Measurements from ENCODE around the gene TTC28. TPM values are rescaled to one million over a fixed set of nuclear protein-coding genes. Genes with fewer than 3 reads are reported as not detected.

TTC28 gene
- total RNA-seq, 3 donors from 2014 or later, result 9.6 to 32.3 (median 13.2) TPM

DNA sequence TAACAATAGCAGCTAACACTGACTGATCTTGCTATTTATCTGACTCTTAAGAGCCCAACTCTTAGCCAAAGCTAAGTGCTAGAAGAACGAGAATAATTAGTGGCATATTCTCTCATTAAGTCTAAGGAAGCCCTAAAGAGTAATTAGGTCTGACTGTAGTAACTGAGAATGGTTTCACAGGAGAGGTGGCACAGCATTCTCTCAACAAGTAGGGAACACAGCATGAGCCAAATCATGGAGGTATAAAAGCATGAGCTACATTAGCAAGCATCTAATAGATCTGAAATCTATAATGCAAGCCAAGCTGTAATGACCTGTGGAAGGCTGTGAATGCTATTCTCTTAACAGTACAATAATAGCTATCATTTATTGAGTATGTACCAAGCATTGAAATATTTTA, 230.6 kb downstream of the TTC28 start:
- TF ChIP-seq, protein P1, sequence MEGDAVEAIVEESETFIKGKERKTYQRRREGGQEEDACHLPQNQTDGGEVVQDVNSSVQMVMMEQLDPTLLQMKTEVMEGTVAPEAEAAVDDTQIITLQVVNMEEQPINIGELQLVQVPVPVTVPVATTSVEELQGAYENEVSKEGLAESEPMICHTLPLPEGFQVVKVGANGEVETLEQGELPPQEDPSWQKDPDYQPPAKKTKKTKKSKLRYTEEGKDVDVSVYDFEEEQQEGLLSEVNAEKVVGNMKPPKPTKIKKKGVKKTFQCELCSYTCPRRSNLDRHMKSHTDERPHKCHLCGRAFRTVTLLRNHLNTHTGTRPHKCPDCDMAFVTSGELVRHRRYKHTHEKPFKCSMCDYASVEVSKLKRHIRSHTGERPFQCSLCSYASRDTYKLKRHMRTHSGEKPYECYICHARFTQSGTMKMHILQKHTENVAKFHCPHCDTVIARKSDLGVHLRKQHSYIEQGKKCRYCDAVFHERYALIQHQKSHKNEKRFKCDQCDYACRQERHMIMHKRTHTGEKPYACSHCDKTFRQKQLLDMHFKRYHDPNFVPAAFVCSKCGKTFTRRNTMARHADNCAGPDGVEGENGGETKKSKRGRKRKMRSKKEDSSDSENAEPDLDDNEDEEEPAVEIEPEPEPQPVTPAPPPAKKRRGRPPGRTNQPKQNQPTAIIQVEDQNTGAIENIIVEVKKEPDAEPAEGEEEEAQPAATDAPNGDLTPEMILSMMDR (IDR thresholded peaks at IDR 0.05), result no peak
- H3K9me3 ChIP-seq, result no peaks in the 10 kb centered on the region
- DNase-seq, result no peak
- intact Hi-C loops (cut with DNase I, micrococcal nuclease), result loop anchor here in 1 of 2 donors (10.0 kb wide), 1 partner anchor 394 kb away; no protein-coding TSS in a partner anchor
- H3K36me3 ChIP-seq (ENCODE audit: low read depth), result no peaks in the 10 kb centered on the region
- no peak overlapping the region for H3K4me3 ChIP-seq
- no peaks in the 10 kb centered on the region for H3K4me1 ChIP-seq (ENCODE audit: low read depth)
- no peak for ATAC-seq

DNA sequence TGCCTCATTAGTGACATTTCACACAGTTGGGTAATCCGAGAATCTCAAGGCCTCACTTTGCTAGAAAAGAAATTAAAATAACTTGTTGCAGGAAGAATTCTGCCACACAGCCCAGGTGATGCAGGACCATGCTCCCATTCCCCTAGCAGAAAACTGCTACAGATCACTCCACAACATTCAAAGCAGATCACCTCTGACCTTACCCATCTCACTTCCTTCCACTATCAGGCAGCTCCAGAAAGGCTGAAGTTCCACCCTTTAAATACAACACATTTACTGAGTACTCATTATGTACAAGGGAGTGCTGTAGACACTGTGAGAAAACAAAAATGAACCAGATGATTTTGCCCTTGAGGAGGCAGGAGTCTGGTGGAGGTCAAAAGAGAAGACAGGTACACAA, 231.0 kb downstream of the TTC28 start:
- DNase-seq, result no peak
- intact Hi-C loops (cut with DNase I, micrococcal nuclease), result loop anchor here in 1 of 2 donors (10.0 kb wide), 1 partner anchor 394 kb away; no protein-coding TSS in a partner anchor
- Histone ChIP-seq H3K9me3 (no peaks in the 10 kb centered on the region), H3K4me1 (ENCODE audit: low read depth) (no peaks in the 10 kb centered on the region), H3K4me3 (no peak overlapping the region), H3K36me3 (ENCODE audit: low read depth) (no peaks in the 10 kb centered on the region)
- TF ChIP-seq, protein P1 (IDR thresholded peaks at IDR 0.05), result no peak
- no peak for ATAC-seq

DNA sequence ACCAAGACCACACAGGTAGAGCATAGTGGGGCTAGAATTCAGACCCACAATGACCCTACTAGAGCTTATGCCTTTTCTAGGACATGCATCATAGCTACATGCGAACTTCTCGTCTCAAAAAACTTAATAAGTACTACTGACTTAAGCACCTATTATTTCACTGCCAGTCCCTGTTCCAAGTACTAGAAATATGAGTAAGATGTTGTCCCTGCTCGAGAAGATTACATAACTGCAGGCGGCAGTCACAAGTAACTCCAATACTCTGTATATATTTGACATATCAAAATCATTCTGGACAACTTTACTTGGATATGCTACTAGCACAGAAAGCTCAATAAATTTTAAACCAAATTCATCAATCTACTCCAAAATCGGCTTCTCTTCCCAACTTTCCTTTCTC, 235.0 kb downstream of the TTC28 start:
- intact Hi-C loops (cut with DNase I, micrococcal nuclease), result loop anchor here in 1 of 2 donors (10.0 kb wide), 1 partner anchor 390 kb away; no protein-coding TSS in a partner anchor
- ATAC-seq (no peak), DNase-seq (no peak)
- H3K36me3 ChIP-seq (ENCODE audit: low read depth), result no peaks in the 10 kb centered on the region
- peaks cover 4% of the 10 kb centered on the region for H3K4me1 ChIP-seq (ENCODE audit: low read depth)
- H3K9me3 ChIP-seq, result no peaks in the 10 kb centered on the region
- TF ChIP-seq, protein P1 (IDR thresholded peaks at IDR 0.05), result no peak
- H3K4me3 ChIP-seq, result no peak overlapping the region

- Histone ChIP-seq H3K4me3 (peak overlapping the region; percentile 18), H3K4me1 (ENCODE audit: low read depth) (peaks cover 4% of the 10 kb centered on the region), H3K36me3 (ENCODE audit: low read depth) (no peaks in the 10 kb centered on the region), H3K9me3 (no peaks in the 10 kb centered on the region)
- intact Hi-C loops (cut with DNase I, micrococcal nuclease), result loop anchor here in 1 of 2 donors (10.0 kb wide), 1 partner anchor 389 kb away; no protein-coding TSS in a partner anchor
- TF ChIP-seq, protein P1 (IDR thresholded peaks at IDR 0.05), result no peak
- DNase-seq (peak; percentile 56 to 83 (median 62)), ATAC-seq (peak; percentile 81)
Observed at GRCh38 chr22:28443526-28443876, 236.1 kb downstream of the TTC28 start.

DNA sequence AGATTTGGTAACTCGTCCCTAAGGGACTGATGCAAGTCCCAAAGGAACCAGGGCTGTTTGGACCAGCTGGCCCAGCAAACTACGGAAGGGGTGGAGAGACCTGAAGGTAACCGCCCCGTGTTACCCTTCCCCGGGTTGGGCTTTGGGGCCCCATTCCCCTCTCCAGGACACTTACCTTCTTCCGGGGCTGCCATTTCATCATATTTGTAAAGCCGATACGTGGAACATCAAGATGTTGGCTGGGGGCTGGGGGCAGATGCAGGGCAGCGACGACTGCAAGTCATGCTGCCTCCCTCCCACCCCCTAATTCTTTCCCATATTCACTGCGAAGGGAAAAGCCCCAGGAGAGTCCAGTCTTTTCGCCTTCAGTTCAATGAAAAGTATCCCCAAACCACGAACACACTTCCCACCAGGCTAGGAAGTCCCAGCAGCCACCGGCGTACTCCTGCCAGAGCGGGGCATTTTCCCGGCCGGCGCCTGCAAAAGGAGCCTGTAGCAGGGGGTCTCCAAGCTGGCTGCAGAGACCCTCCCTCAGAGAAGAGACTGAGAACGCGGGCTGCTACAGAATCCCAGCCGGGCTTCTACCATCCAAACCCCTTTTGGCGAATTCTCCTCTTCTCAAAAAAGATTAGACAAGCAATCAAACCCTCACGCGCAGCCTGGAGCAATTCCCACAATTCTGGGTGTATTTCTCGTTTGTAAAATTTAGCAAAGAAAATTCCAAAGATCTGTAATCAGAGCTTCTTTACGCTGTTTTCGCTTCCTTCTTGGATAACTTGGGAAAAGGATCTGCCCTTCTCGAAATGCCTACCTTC, 236.7 kb downstream of the TTC28 start:
- Histone ChIP-seq H3K4me3 (peak overlapping the region; percentile 18), H3K36me3 (ENCODE audit: low read depth) (no peaks in the 10 kb centered on the region), H3K9me3 (no peaks in the 10 kb centered on the region), H3K4me1 (ENCODE audit: low read depth) (peaks cover 4% of the 10 kb centered on the region)
- TF ChIP-seq, protein P1 (IDR thresholded peaks at IDR 0.05), result no peak
- peak; percentile 69 for ATAC-seq
- intact Hi-C loops (cut with DNase I, micrococcal nuclease), result loop anchor here in 1 of 2 donors (10.0 kb wide), 1 partner anchor 388 kb away; no protein-coding TSS in a partner anchor
- peak; percentile 52 to 63 (median 57) for DNase-seq

All from mucosa of descending colon (tissue), 3 donors.